Thyroid gland (tissue), 4 donors: ENCODE results near the gene DNALI1.
"Not testable (repeated sequence)": the region's sequence is repeated elsewhere in the genome, so short reads cannot be mapped to it uniquely, and the experiment has no call there.

ENCODE experiments used
- CTCF ChIP-seq, 6 experiments: fragments of 200-600 bp in 3 of 6; fragments of 450-650 bp in 3 of 6; sonication (generic) in 3 of 6; IDR thresholded peaks; one replicate each; pipeline ENCODE4 v1.5.1; 2016 to 2019; ENCODE audit warnings: antibody characterized with exemption in 6 of 6, mild to moderate bottlenecking in 2 of 6, inconsistent platforms in 1 of 6, moderate library complexity in 1 of 6
- POLR2A ChIP-seq, 2 donors: fragments of 450-650 bp; IDR thresholded peaks; one replicate each; pipeline ENCODE4 v1.6.1; 2017; ENCODE audit warnings: antibody characterized with exemption in 2 of 2, mild to moderate bottlenecking in 2 of 2, moderate library complexity in 1 of 2

DNA sequence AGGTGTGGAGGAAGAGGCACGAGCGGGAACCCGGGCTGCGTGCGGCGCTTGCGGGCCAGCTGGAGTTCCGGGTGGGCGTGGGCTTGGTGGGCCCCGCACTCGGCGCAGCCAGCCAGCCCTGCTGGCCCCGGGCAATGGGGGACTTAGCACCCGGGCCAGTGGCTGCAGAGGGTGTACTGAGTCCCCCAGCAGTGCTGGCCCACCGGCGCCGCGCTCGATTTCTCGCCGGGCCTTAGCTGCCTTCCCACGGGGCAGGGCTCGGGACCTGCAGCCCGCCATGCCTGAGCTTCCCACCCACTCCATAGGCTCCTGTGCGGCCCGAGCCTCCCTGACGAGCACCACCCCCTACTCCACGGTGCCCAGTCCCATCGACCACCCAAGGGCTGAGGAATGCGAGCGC, 38.5 kb upstream of the DNALI1 start:
- TF ChIP-seq CTCF, POLR2A (IDR thresholded peaks at IDR 0.05): not testable (repeated sequence)
